RWPE2 (cell line): Measurements from ENCODE around the gene NOD2.
A peak's percentile ranks its signal among the peaks of the same experiment; 100 is the strongest.

Experiments used
- ATAC-seq: fragments of 200-7000 bp; cut with Tn5 transposase; 3 replicates; pipeline ENCODE4 v1.9.1; 2021; ENCODE audit warnings: low read depth
- DNase-seq: peaks from one replicate; pipeline ENCODE4 v3.0.0-alpha.2; 2020; ENCODE audit warnings: low spot score
- H3K27ac ChIP-seq: fragments of 450-650 bp; 2 replicates; pipeline ENCODE4 v1.5.1; 2017; ENCODE audit warnings: mild to moderate bottlenecking; ENCODE audit not compliant: poor library complexity, severe bottlenecking
- H3K27me3 ChIP-seq: fragments of 250-450 bp; sonication (Bioruptor Pico); 2 replicates; pipeline ENCODE4 v1.5.1; 2021; ENCODE audit warnings: mild to moderate bottlenecking, moderate library complexity; ENCODE audit not compliant: insufficient read depth, poor library complexity, severe bottlenecking
- H3K36me3 ChIP-seq: fragments of 250-450 bp; sonication (Bioruptor Pico); 2 replicates; pipeline ENCODE4 v1.5.1; 2020; ENCODE audit warnings: low read depth, mild to moderate bottlenecking, moderate library complexity
- H3K4me1 ChIP-seq: fragments of 250-450 bp; sonication (Bioruptor Pico); 2 replicates; pipeline ENCODE4 v1.5.1; 2021; ENCODE audit warnings: mild to moderate bottlenecking, moderate library complexity; ENCODE audit not compliant: insufficient read depth, poor library complexity, severe bottlenecking
- H3K4me3 ChIP-seq: fragments of 250-450 bp; sonication (Bioruptor Pico); 2 replicates; pipeline ENCODE4 v1.5.1; 2021; ENCODE audit warnings: mild to moderate bottlenecking, moderate library complexity; ENCODE audit not compliant: severe bottlenecking
- H3K9me3 ChIP-seq: fragments of 250-450 bp; sonication (Bioruptor Pico); 2 replicates; pipeline ENCODE4 v1.5.1; 2021; ENCODE audit warnings: mild to moderate bottlenecking, moderate library complexity; ENCODE audit not compliant: severe bottlenecking
- CTCF ChIP-seq: fragments of 450-650 bp; IDR thresholded peaks from one replicate; pipeline ENCODE4 v1.5.1; 2017; ENCODE audit warnings: mild to moderate bottlenecking, moderate library complexity; ENCODE audit not compliant: poor library complexity, severe bottlenecking

Gene NOD2

GRCh38 chr16:50718061-50718760 is 24.8 kb downstream of the NOD2 start:
- H3K4me3 ChIP-seq: no peak overlapping the region
- H3K36me3 ChIP-seq: no peaks in the 10 kb centered on the region
- no peak for TF ChIP-seq CTCF
- no peaks in the 10 kb centered on the region for H3K27me3 ChIP-seq
- peaks cover 9% of the 10 kb centered on the region for H3K4me1 ChIP-seq
- no peak overlapping the region for H3K27ac ChIP-seq
- DNase-seq (no peak), ATAC-seq (no peak)
- no peaks in the 10 kb centered on the region for H3K9me3 ChIP-seq

GRCh38 chr16:50718761-50719400 is 25.5 kb downstream of the NOD2 start:
- no peak for TF ChIP-seq CTCF
- H3K4me1 ChIP-seq: peaks cover 9% of the 10 kb centered on the region
- peak; percentile 71 for ATAC-seq

GRCh38 chr16:50719401-50720337 is 26.3 kb downstream of the NOD2 start:
- no peak for TF ChIP-seq CTCF
- H3K4me3 ChIP-seq: no peak overlapping the region
- no peak for DNase-seq
- H3K9me3 ChIP-seq: no peaks in the 10 kb centered on the region
- ATAC-seq: peak; percentile 72
- H3K27me3 ChIP-seq: no peaks in the 10 kb centered on the region
- H3K4me1 ChIP-seq: peaks cover 9% of the 10 kb centered on the region
- no peaks in the 10 kb centered on the region for H3K36me3 ChIP-seq
- H3K27ac ChIP-seq: no peak overlapping the region

More at GRCh38 chr16:50718761-50719400, 25.5 kb downstream of the NOD2 start:
- no peak overlapping the region for H3K27ac ChIP-seq
- no peaks in the 10 kb centered on the region for H3K9me3 ChIP-seq
- DNase-seq: no peak
- H3K4me3 ChIP-seq: no peak overlapping the region
- H3K36me3 ChIP-seq: no peaks in the 10 kb centered on the region
- H3K27me3 ChIP-seq: no peaks in the 10 kb centered on the region

GRCh38 chr16:50721549-50722404 is 28.4 kb downstream of the NOD2 start:
- ATAC-seq: peak; percentile 68
- no peak for DNase-seq
- Histone ChIP-seq H3K36me3 (no peaks in the 10 kb centered on the region), H3K4me1 (peaks cover 9% of the 10 kb centered on the region), H3K9me3 (no peaks in the 10 kb centered on the region), H3K27ac (no peak overlapping the region), H3K27me3 (no peaks in the 10 kb centered on the region), H3K4me3 (no peak overlapping the region)
- TF ChIP-seq CTCF: no peak
